Suprapubic skin (tissue), 4 donors: ENCODE results near the gene MUC2.

Source experiments
- POLR2A ChIP-seq, 2 donors: fragments of 450-650 bp; IDR thresholded peaks; one replicate each; pipeline ENCODE4 v1.6.1; 2017; ENCODE audit warnings: antibody characterized with exemption in 2 of 2, mild to moderate bottlenecking in 2 of 2, moderate library complexity in 2 of 2
- POLR2AphosphoS5 ChIP-seq, 3 donors: sonication (generic); formaldehyde crosslinking; IDR thresholded peaks; one replicate each; pipeline ENCODE4 v1.6.1; 2017; ENCODE audit warnings: antibody characterized with exemption in 3 of 3
- TF ChIP-seq, protein P1 (sequence below), 2 donors: fragments of 200-600 bp in 1 of 2; fragments of 450-650 bp in 1 of 2; sonication (generic) in 1 of 2; IDR thresholded peaks; one replicate each; pipeline ENCODE4 v1.5.1; 2016 to 2019; ENCODE audit warnings: antibody characterized with exemption in 2 of 2, mild to moderate bottlenecking in 1 of 2, moderate library complexity in 1 of 2

DNA sequence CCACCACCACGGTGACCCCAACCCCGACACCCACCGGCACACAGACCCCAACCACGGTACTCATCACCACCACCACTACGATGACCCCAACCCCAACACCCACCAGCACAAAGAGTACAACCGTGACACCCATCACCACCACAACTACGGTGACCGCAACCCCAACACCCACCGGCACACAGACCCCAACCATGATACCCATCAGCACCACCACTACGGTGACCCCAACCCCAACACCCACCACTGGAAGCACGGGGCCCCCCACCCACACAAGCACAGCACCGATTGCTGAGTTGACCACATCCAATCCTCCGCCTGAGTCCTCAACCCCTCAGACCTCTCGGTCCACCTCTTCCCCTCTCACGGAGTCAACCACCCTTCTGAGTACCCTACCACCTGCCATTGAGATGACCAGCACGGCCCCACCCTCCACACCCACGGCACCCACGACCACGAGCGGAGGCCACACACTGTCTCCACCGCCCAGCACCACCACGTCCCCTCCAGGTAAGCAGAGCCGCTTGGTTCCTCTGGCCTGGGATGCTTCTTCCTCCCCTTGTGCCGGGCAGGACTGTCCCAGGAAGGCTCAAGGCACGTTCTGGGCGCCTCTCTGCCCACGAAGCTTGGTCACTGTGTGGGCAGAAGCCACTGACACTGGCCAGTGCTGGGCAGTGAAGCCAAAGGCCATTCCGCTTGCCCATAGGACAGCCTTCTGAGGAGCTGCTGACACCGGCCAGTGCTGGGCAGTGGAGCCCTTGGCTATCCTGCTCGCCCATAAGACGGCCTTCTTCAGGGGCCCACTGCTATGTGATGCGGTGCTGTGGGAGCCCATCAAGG, 25.1 kb downstream of the MUC2 start:
- TF ChIP-seq POLR2AphosphoS5 (IDR thresholded peaks at IDR 0.05) (no peak), POLR2A (IDR thresholded peaks at IDR 0.05) (no peak)
- TF ChIP-seq, protein P1, sequence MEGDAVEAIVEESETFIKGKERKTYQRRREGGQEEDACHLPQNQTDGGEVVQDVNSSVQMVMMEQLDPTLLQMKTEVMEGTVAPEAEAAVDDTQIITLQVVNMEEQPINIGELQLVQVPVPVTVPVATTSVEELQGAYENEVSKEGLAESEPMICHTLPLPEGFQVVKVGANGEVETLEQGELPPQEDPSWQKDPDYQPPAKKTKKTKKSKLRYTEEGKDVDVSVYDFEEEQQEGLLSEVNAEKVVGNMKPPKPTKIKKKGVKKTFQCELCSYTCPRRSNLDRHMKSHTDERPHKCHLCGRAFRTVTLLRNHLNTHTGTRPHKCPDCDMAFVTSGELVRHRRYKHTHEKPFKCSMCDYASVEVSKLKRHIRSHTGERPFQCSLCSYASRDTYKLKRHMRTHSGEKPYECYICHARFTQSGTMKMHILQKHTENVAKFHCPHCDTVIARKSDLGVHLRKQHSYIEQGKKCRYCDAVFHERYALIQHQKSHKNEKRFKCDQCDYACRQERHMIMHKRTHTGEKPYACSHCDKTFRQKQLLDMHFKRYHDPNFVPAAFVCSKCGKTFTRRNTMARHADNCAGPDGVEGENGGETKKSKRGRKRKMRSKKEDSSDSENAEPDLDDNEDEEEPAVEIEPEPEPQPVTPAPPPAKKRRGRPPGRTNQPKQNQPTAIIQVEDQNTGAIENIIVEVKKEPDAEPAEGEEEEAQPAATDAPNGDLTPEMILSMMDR (IDR thresholded peaks at IDR 0.05), result no peak
